ENCODE data around the gene DEAF1. TPM values are rescaled to one million over a fixed set of nuclear protein-coding genes. Genes with fewer than 3 reads are reported as not detected.

DEAF1 gene
- total RNA-seq, 2 donors from 2014 or later, result 44.1 to 51.9 TPM

- H3K4me1 Mint-ChIP-seq, result no peaks in the 10 kb centered on the region
- TF ChIP-seq CTCF (conservative IDR thresholded peaks at IDR 0.05), result no peak
- H3K9me3 Mint-ChIP-seq, result no peaks in the 10 kb centered on the region
- no peak overlapping the region for H3K27ac Mint-ChIP-seq
- peaks cover 5% of the 10 kb centered on the region for H3K36me3 Mint-ChIP-seq (ENCODE audit: low read depth)
- H3K36me3 ChIP-seq (ENCODE audit: control insufficient read depth, insufficient read depth, low read length), result no peaks in the 10 kb centered on the region
- peak overlapping the region; percentile 75 for H3K4me3 ChIP-seq (ENCODE audit: low read length)
- peak overlapping the region; percentile 15 for H3K9ac ChIP-seq (ENCODE audit: extremely low read depth, low read length, poor library complexity, severe bottlenecking)
- H3K27me3 Mint-ChIP-seq (ENCODE audit: insufficient read depth), result no peaks in the 10 kb centered on the region
- DNase-seq, result peak; percentile 79
- no peaks in the 10 kb centered on the region for H3K27me3 ChIP-seq (ENCODE audit: control insufficient read depth, insufficient read depth, low read length, poor library complexity, severe bottlenecking)
- H3K4me3 Mint-ChIP-seq, result peak overlapping the region; percentile 52
- no peaks in the 10 kb centered on the region for H3K9me3 ChIP-seq (ENCODE audit: control insufficient read depth, low read length)
- WGBS, 2 experiments (ENCODE audit: insufficient coverage in 1 of 2, insufficient read length in 1 of 2), result 31 to 50% methylated on average over 2 to 22 of the region's 22 CpGs
- H3K4me1 ChIP-seq (ENCODE audit: control insufficient read depth, insufficient read depth, low read length), result peaks cover 5% of the 10 kb centered on the region
- no peak overlapping the region for H3K27ac ChIP-seq (ENCODE audit: low read depth, low read length)
These were observed 11.5 kb upstream of the DEAF1 start for GRCh38 chr11:706439-706956.

- DNase-seq, result peak; percentile 76
- WGBS, 2 experiments (ENCODE audit: insufficient coverage in 1 of 2, insufficient read length in 1 of 2), result 20 to 25% methylated on average over 13 to 90 of the region's 90 CpGs
- TF ChIP-seq CTCF (conservative IDR thresholded peaks at IDR 0.05), result no peak
- Mint-ChIP-seq H3K4me1 (no peaks in the 10 kb centered on the region), H3K36me3 (ENCODE audit: low read depth) (peaks cover 9% of the 10 kb centered on the region), H3K27me3 (ENCODE audit: insufficient read depth) (no peaks in the 10 kb centered on the region), H3K9me3 (no peaks in the 10 kb centered on the region), H3K4me3 (peak within 1 kb of the TSS; percentile 52), H3K27ac (no peak within 1 kb of the TSS)
- no peaks in the 10 kb centered on the region for H3K9me3 ChIP-seq (ENCODE audit: control insufficient read depth, low read length)
- H3K4me3 ChIP-seq (ENCODE audit: low read length), result peak within 1 kb of the TSS; percentile 75
- H3K36me3 ChIP-seq (ENCODE audit: control insufficient read depth, insufficient read depth, low read length), result no peaks in the 10 kb centered on the region
- H3K9ac ChIP-seq (ENCODE audit: extremely low read depth, low read length, poor library complexity, severe bottlenecking), result peak within 1 kb of the TSS; percentile 15
- H3K27me3 ChIP-seq (ENCODE audit: control insufficient read depth, insufficient read depth, low read length, poor library complexity, severe bottlenecking), result no peaks in the 10 kb centered on the region
- H3K27ac ChIP-seq (ENCODE audit: low read depth, low read length), result no peak within 1 kb of the TSS
- peaks cover 5% of the 10 kb centered on the region for H3K4me1 ChIP-seq (ENCODE audit: control insufficient read depth, insufficient read depth, low read length)
These were observed 10.8 kb upstream of the DEAF1 start, which contains the start of gene EPS8L2 for GRCh38 chr11:705646-706438. Gene EPS8L2, plus strand, starts transcription at chr11:706231. Its CDS starts 3,177 bp downstream, at chr11:709408.

GRCh38 chr11:704781-705645, 10.0 kb upstream of the DEAF1 start:
- Mint-ChIP-seq H3K27me3 (ENCODE audit: insufficient read depth) (no peaks in the 10 kb centered on the region), H3K9me3 (no peaks in the 10 kb centered on the region), H3K4me1 (no peaks in the 10 kb centered on the region), H3K27ac (no peak overlapping the region), H3K4me3 (peak overlapping the region; percentile 37), H3K36me3 (ENCODE audit: low read depth) (peaks cover 15% of the 10 kb centered on the region)
- DNase-seq, result peak; percentile 78
- no peak for TF ChIP-seq CTCF (conservative IDR thresholded peaks at IDR 0.05)
- Histone ChIP-seq H3K4me1 (ENCODE audit: control insufficient read depth, insufficient read depth, low read length) (peaks cover 5% of the 10 kb centered on the region), H3K4me3 (ENCODE audit: low read length) (no peak overlapping the region), H3K9ac (ENCODE audit: extremely low read depth, low read length, poor library complexity, severe bottlenecking) (no peak overlapping the region), H3K27me3 (ENCODE audit: control insufficient read depth, insufficient read depth, low read length, poor library complexity, severe bottlenecking) (no peaks in the 10 kb centered on the region), H3K27ac (ENCODE audit: low read depth, low read length) (no peak overlapping the region), H3K36me3 (ENCODE audit: control insufficient read depth, insufficient read depth, low read length) (no peaks in the 10 kb centered on the region), H3K9me3 (ENCODE audit: control insufficient read depth, low read length) (no peaks in the 10 kb centered on the region)
- 87 to 91% methylated on average over 22 to 27 of the region's 27 CpGs for WGBS, 2 experiments (ENCODE audit: insufficient coverage in 1 of 2, insufficient read length in 1 of 2)

Data from endodermal cell (in vitro differentiated cells).